Activated effector memory CD4-positive, alpha-beta T cell treated with Interleukin-2 at 50 U/mL for 16 hours (primary cell): Measurements from ENCODE around the gene CTNNB1.
"Not testable (repeated sequence)": the region's sequence is repeated elsewhere in the genome, so short reads cannot be mapped to it uniquely, and the experiment has no call there.

ENCODE experiments used
- DNase-seq: peaks from one replicate; pipeline ENCODE4 v3.0.0-alpha.2; 2020

Gene CTNNB1

DNA sequence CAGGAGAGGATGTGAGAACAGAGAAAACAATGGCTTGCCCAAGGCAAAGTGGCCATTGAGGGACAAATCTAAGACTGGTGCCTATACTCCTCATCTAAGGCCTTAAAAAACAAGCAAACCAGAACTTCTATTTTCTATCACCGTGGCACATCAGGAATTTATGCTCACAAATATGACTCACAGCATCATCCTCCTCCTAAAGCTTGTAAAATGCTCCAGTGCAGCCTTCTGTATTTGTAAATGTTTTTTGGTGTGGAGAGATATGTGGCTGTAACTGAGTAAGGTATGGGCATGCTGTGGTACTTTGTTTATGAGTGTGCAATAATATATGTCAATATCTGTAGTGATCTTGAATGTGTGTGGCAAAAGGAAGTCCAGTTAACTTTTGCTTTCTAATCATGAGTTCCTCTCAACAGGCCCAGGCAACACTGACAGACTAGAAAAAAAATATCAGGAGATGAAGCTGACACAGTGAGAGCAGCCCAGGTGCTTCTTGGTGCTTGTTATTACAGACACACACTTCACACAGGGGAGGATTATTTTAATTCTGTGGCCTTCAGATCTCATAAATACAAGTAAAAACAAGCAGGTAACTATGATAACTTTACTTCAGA is 60.3 kb downstream of the CTNNB1 start:
- no peak for DNase-seq

DNA sequence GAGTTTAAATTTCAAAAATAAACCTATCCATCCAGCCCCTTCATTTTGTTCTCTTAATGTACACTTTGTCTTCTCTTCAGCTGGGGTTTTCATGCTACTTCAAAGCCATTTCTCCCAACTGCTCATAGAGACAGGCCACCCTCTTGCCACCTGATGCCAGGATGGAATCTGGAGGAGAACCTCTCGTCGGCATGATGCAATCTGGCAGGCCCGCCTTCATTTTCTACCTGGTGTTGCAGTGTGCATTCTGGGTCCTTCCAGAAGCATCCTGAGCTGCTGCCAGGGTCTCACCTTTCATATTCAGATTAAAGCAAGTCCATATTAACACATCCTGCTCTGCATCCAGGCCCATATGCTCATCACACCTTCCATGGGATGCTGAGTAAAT is 60.8 kb downstream of the CTNNB1 start:
- no peak for DNase-seq

DNA sequence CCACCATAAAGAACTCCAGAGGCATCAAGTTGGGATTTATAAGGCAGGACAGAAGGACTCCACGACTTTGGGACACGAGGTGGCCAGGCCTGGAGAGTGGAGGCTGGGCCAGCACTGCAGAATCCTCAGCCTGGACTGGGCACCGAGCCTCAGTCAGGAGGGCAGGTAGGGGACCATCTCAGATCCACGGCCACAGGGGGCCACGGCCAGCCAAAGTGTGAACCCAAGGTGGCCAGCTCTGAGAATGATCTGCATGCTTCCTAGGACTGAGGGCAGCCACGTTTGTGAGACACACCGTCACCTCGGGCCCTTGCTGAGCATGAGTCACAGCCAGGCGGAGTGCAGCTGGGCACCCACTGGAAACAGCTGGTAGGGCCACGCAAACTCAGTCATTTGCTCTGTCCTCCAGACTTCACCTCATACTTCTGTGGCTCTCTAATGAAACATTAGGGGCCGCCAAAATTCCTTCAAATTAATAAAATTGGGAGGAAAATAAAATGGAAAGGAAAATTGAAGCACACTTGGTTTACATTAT is 65.8 kb downstream of the CTNNB1 start:
- DNase-seq, result no peak

DNA sequence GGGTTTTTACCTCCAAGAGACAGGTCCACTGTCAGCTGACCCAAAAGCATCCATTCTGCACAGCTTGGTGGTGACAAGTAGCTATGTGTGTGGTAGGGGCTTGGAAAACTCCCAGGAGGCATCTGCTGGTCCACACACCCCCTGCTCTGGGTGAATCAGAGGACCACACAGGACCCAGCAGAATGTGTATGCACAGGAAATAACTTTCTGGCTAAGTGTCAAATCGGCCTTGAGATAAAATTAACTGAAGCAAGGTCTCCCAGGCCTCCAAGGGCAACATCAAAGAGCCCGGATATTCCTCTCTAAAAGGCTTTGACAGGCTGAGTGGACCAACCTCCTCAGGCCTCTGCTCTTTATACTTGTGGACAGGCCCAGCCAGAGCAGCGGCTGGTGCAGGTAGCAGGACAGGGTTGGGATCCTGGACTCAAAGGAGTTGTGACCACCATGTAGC is 66.5 kb downstream of the CTNNB1 start:
- no peak for DNase-seq

DNA sequence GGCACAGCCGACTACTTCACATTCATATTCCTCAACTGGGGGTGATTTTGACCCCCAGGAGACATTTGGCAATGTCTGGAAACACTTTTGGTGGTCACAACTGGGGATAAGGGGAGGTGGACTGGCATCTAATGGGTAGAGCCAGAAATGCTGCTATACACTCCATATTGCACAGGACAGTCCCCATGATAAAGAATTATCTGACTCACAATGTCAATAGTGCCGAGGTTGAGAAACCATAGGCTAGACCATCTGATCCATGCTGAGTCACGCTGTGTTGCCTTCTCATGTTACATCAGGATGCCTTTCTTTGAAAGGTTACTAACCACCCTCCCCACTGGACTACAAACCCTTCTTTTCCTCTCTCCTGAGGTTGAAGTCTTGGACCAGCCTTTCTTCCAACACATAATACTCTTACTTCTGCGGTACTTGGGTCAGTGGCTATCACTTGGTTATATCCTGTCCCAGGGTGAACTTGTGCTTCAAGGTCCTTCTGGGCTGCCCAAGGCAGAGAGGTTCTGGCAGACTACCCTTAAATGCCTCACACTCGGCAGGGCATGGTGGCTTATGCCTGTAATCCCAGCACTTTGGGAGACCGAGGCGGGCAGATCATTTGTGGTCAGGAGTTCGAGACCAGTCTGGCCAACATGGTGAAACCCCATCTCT is 68.8 kb downstream of the CTNNB1 start:
- DNase-seq, result no peak

DNA sequence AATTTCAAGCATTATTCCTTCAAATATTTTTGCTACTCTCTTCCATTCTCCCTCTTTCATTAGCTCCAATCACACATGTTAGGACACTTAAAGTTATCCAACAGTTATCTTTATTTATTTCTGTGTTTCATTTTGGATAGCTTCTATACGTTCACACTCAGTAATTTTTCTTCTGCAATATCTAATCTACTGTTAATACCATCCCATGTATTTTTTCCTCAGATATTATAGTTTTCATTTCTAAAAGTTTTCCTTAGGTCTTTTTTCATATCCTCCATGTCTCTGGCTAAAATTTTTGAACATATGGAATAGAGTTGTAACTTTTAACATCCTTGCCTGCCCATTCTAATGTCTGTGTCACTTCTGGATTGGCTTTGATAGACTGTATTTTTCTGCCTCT is 73.4 kb downstream of the CTNNB1 start:
- no peak for DNase-seq

DNA sequence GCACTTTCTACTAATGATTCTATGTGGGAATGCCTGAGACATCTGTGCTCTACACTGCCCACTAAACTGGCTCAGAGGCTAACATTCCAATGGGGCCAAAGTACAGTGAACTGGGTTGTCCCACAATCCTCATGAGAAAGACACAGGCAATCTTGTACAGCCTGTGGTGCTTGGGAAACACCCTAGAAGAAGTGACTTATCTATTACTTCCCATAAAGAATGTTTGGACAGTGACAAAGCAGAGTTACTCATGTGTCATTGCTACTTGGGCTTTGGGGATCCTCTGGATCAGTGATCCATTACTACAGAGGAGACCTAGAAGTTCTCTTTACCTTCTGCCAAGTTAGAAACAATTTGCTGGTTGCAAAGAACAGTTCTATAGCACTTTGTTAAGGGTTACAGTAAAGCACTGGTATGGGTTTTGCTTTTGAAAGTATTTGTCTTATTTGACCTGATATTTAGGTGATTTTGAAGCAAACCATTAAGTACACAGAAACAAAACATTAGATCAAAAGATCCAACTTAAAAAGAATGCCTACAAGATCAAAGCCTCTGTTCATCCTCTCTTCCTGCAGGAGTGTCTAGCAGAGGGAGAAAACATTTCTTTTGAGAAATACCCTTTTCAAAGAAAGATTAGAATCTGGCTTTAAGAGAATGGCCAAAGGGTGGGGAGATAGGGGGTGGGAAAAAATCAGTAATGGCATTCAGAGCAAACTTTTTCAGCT is 75.8 kb downstream of the CTNNB1 start:
- no peak for DNase-seq

DNA sequence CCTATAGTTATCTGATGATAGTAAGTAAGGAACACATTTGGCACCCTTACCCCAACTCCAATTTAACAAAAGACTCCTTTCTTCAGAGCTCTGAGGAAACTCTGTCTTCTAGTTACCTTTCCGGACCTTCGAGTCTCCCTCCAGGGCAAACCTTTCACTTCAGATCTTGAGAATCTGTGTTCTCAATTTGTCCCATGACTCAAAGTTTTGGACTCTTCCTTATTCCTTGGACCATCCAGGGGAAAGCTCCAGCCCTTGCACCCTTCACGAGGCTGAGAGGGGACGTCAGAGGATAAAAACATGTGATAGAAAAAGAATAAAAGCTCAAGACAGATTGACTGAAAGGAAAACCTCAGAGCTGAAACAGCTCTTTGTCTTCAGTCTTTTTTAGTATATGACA is 76.9 kb downstream of the CTNNB1 start:
- no peak for DNase-seq

DNA sequence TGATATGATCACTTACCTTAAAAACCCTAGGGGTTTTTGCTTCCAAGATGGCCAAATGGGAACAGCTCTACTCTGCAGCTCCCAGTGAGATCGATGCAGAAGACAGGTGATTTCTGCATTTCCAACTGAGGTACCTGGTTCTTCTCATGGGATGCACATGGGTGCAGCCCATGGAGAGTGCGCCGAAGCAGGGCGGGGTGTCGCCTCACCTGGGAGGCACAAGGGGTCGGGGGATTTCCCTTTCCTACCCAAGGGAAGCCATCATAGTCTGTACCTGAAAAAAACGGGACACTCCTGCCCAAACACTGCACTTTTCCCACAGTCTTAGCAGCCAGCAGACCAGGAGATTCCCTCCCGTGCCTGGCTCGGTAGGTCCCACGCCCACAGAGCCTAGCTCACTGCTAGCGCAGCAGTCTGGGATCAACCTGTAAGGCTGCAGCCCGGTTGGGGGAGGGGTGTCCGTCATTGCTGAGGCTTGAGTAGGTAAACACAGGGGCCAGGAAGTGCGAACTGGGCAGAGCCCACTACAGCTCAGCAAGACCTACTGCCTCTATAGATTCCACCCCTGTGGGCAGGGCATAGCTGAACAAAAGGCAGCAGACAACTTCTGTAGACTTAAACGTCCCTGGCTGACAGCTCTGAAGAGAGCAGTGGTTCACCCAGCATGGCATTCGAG is 78.6 kb downstream of the CTNNB1 start:
- DNase-seq, result no peak

DNA sequence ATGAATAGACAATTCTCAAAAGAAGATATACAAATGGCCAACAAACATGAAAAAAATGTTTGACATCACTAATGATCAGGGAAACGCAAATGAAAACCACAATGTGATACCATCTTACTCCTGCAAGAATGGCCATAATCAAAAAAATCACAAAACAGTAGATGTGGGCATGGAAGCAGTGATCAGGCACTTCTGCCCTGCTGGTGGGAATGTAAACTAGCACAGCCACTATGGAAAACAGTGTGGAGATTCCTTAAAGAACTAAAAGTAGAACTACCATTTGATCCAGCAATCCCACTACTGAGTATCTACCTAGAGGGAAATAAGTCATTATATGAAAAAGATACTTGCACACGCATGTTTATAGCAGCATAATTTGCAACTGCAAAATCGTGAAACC is 85.6 kb downstream of the CTNNB1 start:
- not testable (repeated sequence) for DNase-seq

DNA sequence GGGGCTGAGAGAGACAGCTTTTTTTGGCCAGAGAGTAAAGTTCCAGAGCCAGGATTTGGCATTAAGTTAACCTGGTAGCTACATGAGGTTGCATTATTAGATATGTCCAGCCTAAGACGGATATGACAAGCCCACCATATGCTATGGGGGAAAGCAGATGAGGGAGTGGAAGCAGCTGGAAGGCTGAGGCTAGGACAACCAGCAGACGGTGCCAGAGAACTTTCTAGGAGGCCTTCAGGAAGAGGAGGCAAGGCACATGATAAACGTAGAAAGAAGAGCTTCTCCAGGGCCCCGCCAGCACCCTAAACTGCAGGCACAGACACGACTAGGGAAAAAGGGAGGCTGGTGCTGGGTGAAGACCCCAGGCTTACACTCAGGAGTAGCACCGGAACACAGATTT is 87.0 kb downstream of the CTNNB1 start:
- DNase-seq, result no peak

DNA sequence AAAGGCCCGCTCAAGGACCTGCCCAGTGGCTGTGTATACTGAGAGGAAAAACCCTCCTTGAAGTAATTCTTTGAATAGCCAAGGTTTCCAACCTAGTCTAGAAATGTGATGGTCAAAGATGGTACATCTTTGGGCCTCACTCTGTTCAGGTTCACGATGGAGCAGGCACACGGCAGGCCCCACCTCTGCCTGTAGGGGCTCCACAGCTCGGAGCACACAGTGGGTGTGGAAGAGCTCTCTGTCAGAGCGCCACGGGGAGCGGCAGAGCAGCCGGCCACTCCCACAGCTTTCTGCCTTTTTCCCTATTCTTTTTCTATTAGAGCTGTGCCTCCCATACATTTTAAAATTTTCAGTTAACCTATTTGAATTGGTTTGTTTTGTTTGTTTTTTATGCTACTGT is 89.5 kb downstream of the CTNNB1 start:
- DNase-seq, result no peak
